ENCODE results near the gene WDR54.

- no peak for TF ChIP-seq POLR2AphosphoS5 (IDR thresholded peaks at IDR 0.05; ENCODE audit: low read depth, low read length)
- no peak for TF ChIP-seq TAF1 (IDR thresholded peaks at IDR 0.05; ENCODE audit: borderline replicate concordance, low read depth, low read length)
- no peak for TF ChIP-seq POLR2A (IDR thresholded peaks at IDR 0.05; ENCODE audit: low read depth, low read length)
These were observed 8.2 kb downstream of the WDR54 start for GRCh38 chr2:74429487-74430451.
